GM18499 (cell line): ENCODE results near the gene SBK3.
"Not testable (repeated sequence)": the region's sequence is repeated elsewhere in the genome, so short reads cannot be mapped to it uniquely, and the experiment has no call there.

Source experiments
- ATAC-seq: cut with Tn5 transposase; IDR thresholded peaks from one replicate; pipeline ENCODE4 v1.9.1; 2021; ENCODE audit warnings: moderate number of reproducible peaks; ENCODE audit not compliant: insufficient read depth, unreplicated experiment

Gene SBK3, protein sequence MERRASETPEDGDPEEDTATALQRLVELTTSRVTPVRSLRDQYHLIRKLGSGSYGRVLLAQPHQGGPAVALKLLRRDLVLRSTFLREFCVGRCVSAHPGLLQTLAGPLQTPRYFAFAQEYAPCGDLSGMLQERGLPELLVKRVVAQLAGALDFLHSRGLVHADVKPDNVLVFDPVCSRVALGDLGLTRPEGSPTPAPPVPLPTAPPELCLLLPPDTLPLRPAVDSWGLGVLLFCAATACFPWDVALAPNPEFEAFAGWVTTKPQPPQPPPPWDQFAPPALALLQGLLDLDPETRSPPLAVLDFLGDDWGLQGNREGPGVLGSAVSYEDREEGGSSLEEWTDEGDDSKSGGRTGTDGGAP

GRCh38 chr19:55545443-55545842, at the start of gene SBK3:
SBK3 (minus strand) TSS chr19:55545543; CDS start chr19:55545543, 0 bp downstream.
- no peak for ATAC-seq

DNA sequence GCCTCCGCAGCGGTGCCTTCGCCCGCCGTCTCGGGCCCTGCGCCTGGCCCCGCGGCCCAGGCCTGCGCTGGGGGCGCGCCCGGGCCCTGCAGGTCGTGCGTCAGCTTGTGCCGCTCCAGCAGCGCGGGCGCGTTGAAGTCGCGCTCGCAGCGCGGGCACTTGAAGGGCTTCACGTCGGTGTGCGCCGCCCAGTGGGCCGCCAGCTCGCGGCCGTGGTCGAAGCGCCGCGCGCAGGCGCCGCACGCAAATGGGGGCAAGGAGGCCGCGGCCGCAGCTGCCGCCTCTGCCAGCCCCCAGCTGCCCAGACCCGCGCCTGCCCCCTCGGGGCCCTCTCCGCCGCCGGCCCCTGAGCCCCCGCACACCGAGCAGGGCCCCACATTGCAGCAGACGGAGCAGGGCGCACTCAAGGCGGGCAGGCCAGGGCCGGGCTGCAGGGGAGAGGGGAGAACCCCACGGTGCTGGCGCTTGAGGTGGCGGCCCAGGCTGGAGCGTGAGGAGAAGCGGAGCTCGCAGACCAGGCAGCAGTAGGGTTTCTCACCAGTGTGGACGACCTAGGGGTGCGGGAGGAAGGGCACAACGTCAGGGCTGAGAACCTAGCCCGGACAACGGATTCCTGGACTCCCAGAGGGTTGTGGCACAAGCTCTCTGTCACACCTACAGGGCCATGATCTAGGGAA, 47.9 kb upstream of the SBK3 start:
- no peak for ATAC-seq

DNA sequence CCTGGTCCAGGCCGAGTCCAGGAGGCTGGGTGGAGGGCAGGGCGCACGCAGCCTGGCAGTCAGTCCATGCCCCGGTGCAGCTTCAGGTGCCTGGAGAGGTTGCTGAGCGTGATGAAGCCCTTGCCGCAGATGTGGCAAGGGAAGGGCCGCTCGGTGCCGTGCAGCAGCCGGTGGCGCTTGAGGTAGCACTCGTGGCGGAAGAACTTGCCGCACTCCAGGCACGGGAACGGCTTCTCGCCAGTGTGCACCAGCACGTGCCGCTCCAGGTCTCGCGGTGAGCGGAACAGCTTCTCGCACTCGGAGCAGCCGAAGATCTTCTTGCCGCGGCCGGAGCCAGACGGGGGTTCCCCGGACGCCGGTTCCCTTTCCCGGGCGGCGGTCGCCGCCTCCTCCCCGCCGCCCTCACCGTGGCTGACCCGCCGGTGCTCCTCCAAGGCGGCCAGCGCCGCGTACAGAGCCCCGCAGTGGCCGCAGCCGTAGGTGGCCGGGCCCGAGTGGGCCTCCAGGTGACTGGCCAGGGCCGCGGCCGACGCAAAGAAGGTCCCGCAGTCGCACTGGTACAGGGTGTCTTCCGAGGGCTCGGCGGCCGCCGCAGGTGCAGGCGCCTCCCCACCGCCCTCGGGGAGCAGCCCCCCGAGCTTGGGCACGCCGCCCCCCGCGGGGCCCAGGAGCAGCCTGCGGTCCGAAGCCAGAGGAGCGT, 47.2 kb upstream of the SBK3 start:
- no peak for ATAC-seq

DNA sequence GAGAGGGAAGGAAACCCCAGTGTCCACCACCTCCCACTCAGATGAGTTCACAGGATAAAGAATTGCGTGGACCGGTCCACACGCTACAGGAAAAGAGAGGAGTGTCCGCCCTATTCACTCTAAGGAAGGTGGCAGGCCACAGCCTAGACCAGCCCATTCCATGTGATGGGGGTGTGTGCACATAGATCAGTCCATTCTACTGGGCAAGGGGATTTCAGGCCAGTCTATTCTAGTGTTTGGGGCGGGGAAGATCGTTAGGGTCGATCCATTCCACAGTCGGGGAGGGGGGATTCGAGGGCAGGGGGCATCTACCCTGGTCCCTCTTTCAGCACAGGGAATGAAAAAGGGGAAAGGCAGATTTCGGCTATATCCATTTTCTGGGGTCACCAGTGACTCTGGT, 46.2 kb upstream of the SBK3 start:
- ATAC-seq, result no peak

- no peak for ATAC-seq
Observed at GRCh38 chr19:55590617-55591016, 45.3 kb upstream of the SBK3 start.

DNA sequence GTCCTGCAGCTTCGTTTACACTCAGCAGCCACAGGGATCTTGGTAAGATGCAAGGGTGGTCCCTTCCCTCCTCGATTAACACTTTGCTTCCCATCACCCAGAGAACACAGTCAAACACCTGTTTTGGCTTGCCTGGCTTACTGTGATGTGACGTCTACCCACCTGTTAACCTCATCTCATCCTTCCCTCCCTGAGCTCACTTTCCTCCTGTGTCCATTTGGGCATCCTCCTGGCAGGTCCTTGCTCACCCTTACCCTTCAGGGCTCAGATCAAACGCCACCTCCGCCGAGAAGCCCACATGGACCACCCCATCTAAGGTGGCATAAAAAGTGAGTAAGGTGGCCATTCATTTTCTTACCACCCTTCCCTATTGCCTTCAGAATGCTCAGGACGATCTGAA, 44.8 kb upstream of the SBK3 start:
- ATAC-seq, result no peak

GRCh38 chr19:55588738-55589137, 43.4 kb upstream of the SBK3 start:
- no peak for ATAC-seq

- no peak for ATAC-seq
Observed at GRCh38 chr19:55586976-55587668, 41.8 kb upstream of the SBK3 start.

GRCh38 chr19:55585658-55586339, 40.5 kb upstream of the SBK3 start:
- no peak for ATAC-seq

DNA sequence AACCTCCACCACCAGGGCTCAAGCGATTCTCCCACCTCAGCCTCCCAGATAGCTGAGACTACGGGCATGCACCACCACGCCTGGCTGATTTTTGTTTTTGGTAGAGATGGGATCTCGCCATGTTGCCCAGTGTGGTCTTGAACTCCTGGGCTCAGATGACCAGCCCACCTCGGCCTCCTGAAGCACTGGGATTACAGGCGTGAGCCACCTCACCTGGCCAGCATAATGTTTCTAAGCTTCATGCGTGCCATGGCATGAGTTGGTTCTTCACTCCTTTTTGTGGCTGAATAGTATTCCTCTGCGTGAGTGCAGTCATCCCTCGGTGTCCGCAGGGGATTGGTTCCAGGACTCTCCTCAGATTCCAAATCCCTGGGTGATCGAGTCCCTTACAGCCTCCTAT, 39.5 kb upstream of the SBK3 start:
- no peak for ATAC-seq

GRCh38 chr19:55583897-55584296, 38.6 kb upstream of the SBK3 start:
- not testable (repeated sequence) for ATAC-seq

DNA sequence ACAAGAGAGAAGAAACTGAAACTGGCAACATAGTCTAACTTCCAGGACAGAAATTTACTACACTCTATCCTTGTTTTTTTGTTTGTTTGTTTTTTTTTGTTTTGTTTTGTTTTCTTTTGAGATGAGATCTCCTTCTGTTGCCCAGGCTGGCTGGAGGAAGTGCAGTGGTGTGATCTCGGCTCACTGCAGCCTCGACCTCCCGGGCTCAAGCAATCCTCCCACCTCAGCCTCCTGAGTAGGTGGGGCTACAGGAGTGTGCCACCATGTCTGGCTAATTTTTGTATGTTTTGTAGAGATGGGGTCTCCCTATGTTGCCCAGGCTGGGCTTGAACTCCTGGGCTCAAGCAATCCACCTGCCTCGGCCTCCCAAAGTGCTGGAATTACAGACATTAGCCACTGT, 36.9 kb upstream of the SBK3 start:
- not testable (repeated sequence) for ATAC-seq

GRCh38 chr19:55581823-55582223, 36.5 kb upstream of the SBK3 start:
- no peak for ATAC-seq

GRCh38 chr19:55581145-55581822, 35.9 kb upstream of the SBK3 start:
- ATAC-seq, result no peak

DNA sequence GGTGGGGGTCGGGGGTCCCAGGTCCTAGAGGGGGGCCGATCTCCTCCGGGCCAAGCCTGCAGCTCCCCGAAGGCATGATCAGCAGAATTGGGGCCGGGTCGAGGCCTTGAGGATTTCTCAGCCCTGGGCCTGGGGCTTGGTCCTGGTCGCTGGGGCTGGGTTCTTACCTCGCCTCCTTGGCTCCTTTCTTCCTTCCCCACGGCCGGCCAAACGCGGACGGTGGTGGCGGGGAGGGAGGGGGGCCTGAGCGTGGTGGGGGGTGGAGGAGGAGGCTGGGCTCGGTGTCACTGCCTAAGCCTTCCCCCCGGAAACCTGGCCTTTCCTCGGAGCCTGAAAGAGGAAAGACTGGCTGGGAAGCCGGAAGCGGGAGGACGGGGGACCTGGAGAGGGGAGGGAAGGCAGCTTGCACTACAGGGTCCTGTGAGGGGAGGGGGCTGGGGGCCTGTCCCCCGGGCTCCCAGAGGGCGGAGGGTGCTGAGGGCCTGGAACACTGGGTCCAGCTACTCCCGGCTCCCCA, 35.3 kb upstream of the SBK3 start, which contains the start of gene ZNF579:
ZNF579 (minus strand) TSS at position 221 of the 517 bp plus-strand sequence. CDS start 1,209 bp downstream, outside the sequence.
- ATAC-seq, result no peak

GRCh38 chr19:55579766-55580621, 34.7 kb upstream of the SBK3 start:
- ATAC-seq, result no peak

GRCh38 chr19:55578761-55579747, 33.7 kb upstream of the SBK3 start:
- ATAC-seq, result no peak
